GM12878 (cell line): ENCODE measurements around the gene OFD1. TPM values are rescaled to one million over a fixed set of nuclear protein-coding genes. Genes with fewer than 3 reads are reported as not detected.

Source experiments
- CBFB ChIP-seq: IDR thresholded peaks from 2 replicates; pipeline ENCODE4 v1.6.1; 2016; ENCODE audit warnings: antibody characterized with exemption, low read depth
- CBX3 ChIP-seq: fragments of 200-600 bp; sonication (generic); IDR thresholded peaks from 2 replicates; pipeline ENCODE4 v1.6.1; 2016; ENCODE audit warnings: low read depth, borderline replicate concordance
- EED ChIP-seq: sonication (generic); IDR thresholded peaks from 2 replicates; pipeline ENCODE4 v1.6.1; 2016; ENCODE audit warnings: antibody characterized with exemption, low read depth
- IKZF1 ChIP-seq: fragments of 450-650 bp; conservative IDR thresholded peaks from 2 replicates; pipeline ENCODE4 v1.6.1; 2017; ENCODE audit warnings: antibody characterized with exemption, mild to moderate bottlenecking
- JUNB ChIP-seq: IDR thresholded peaks from 2 replicates; pipeline ENCODE4 v1.6.1; 2016; ENCODE audit warnings: antibody characterized with exemption, mild to moderate bottlenecking
- MEF2B ChIP-seq: fragments of 450-650 bp; IDR thresholded peaks from 2 replicates; pipeline ENCODE4 v1.6.1; 2018; ENCODE audit warnings: mild to moderate bottlenecking, moderate library complexity; ENCODE audit not compliant: partially characterized antibody, poor library complexity, severe bottlenecking
- MXI1 ChIP-seq: fragments of 150-350 bp; IDR thresholded peaks from 2 replicates; pipeline ENCODE4 v1.6.1; 2011; ENCODE audit warnings: low read depth, mild to moderate bottlenecking, inconsistent platforms, low read length, improper control_type of control experiment
- MYC ChIP-seq: IDR thresholded peaks from 2 replicates; pipeline ENCODE4 v1.6.1; 2011; ENCODE audit warnings: mild to moderate bottlenecking, low read length, moderate library complexity, inconsistent platforms; ENCODE audit not compliant: insufficient read depth, insufficient replicate concordance, insufficient read length, severe bottlenecking
- NFIC ChIP-seq: IDR thresholded peaks from 2 replicates; pipeline ENCODE4 v1.6.1; 2012; ENCODE audit warnings: low read depth, mild to moderate bottlenecking, inconsistent platforms, low read length, moderate library complexity
- RUNX3 ChIP-seq: IDR thresholded peaks from 2 replicates; pipeline ENCODE4 v1.6.1; 2012; ENCODE audit warnings: low read length, inconsistent platforms
- SIN3A ChIP-seq: IDR thresholded peaks from 2 replicates; pipeline ENCODE4 v1.6.1; 2012; ENCODE audit warnings: low read depth, low read length, improper control_type of control experiment
- STAT3 ChIP-seq: IDR thresholded peaks from 2 replicates; pipeline ENCODE4 v1.6.1; 2011; ENCODE audit warnings: low read depth, low read length, improper control_type of control experiment
- SUZ12 ChIP-seq: fragments of 200-600 bp; sonication (generic); IDR thresholded peaks from one replicate; pipeline ENCODE4 v1.6.1; 2018; ENCODE audit warnings: antibody characterized with exemption, mild to moderate bottlenecking; ENCODE audit not compliant: unreplicated experiment
- TBL1XR1 ChIP-seq: IDR thresholded peaks from 2 replicates; pipeline ENCODE4 v1.6.1; 2012; ENCODE audit warnings: low read depth, low read length, improper control_type of control experiment
- ZNF207 ChIP-seq: fragments of 450-650 bp; IDR thresholded peaks from 2 replicates; pipeline ENCODE4 v1.6.1; 2014; ENCODE audit warnings: antibody characterized with exemption, mild to moderate bottlenecking, borderline replicate concordance
- ZNF24 ChIP-seq: fragments of 450-650 bp; IDR thresholded peaks from 2 replicates; pipeline ENCODE4 v1.6.1; 2017; ENCODE audit warnings: antibody characterized with exemption, mild to moderate bottlenecking
- ZNF384 ChIP-seq: IDR thresholded peaks from 2 replicates; pipeline ENCODE4 v1.6.1; 2012; ENCODE audit warnings: low read depth, mild to moderate bottlenecking, low read length, improper control_type of control experiment, borderline replicate concordance
- polyA plus RNA-seq, 11 experiments: library from polyadenylated mRNA; depleted of rRNA in 4 of 11; unstranded in 6 of 11; stranded (reverse) in 5 of 11; fragments of >200 nt; fragmentation: Nextera tagmentation in 4 of 11; fragmentation: Illumina TruSeq in 1 of 11; extraction: Ambion mirVana in 4 of 11; extraction: Trizol in 1 of 11; gene quantifications; 1 replicate in 1 of 11; 2 replicates in 10 of 11; pipeline versions ENCODE4 v1.2.1 to v1.2.3, GENCODE V29; 2011 to 2016; ENCODE audit warnings: inconsistent platforms in 2 of 11, missing spikeins in 2 of 11, low read depth in 1 of 11
- total RNA-seq, 4 experiments: library from RNA; depleted of rRNA in 3 of 4; stranded (reverse); fragments of >200 nt in 3 of 4; fragmentation: Illumina TruSeq in 1 of 4; extraction: Trizol in 1 of 4; gene quantifications; 2 replicates each; pipeline versions ENCODE4 v1.2.1 to v1.2.3, GENCODE V29; 2013 to 2021
- TF ChIP-seq, protein P1 (sequence below): IDR thresholded peaks from 2 replicates; pipeline ENCODE4 v1.6.1; 2011; ENCODE audit warnings: mild to moderate bottlenecking, low read depth, low read length, moderate library complexity; ENCODE audit not compliant: insufficient replicate concordance
- TF ChIP-seq, protein P2 (sequence below): fragments of 450-650 bp; IDR thresholded peaks from 2 replicates; pipeline ENCODE4 v1.6.1; 2017; ENCODE audit warnings: mild to moderate bottlenecking, moderate library complexity
- TF ChIP-seq, protein P3 (sequence below): fragments of 450-650 bp; IDR thresholded peaks from 2 replicates; pipeline ENCODE4 v1.6.1; 2016; ENCODE audit warnings: mild to moderate bottlenecking, moderate library complexity, borderline replicate concordance

OFD1 gene
- total and polyA plus RNA-seq, 10 of the 15 experiments (the other 5 are each of a cell fraction or from before 2014, with no cell fraction given), result 22.4 to 77.2 (median 34.1) TPM

DNA sequence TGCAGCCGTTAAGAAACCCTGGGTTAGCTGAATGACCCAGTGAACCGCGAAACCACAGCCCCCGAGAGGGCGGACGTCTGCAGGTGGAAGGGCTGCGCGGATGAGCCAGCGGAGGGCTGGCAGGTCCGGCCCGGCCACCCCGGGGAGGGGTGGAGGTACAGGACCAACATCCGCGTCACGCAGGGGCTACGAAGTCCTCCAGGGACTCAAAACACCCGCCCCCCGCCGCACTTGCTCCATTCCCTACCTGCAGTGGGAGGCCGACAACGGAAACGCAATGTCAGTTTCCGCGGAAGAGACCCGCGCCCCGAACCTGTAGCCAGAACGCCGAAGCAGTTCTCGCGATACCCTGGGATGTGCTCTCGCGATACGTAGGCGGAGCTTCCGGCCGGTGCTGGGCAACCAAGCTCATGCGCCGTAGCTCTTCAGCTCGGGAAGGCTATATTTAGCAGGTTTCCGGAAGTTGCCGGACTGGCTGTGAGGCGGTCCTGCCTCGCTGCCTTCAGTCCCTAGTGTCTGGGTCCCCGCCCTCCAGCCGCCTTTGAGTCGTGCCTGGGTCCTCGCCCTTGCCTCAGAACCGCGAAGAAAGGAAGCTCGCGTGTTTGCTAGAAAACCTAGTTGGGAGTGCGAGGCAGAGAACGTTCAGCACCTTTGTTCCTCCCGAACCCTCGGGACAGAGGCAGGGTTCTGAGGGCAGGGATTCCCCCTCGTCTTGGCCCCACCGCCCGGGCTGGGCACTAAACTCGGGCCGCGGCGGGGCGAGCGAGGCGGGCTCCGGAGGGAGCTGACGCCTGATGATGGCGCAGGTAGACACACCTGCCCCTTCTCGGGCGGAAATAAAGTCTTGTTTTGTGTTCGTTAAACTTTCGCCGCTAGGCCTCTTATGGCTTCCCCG is at the start of gene OFD1, which contains the start of gene TRAPPC2 (continued):
- TF ChIP-seq, protein P1, sequence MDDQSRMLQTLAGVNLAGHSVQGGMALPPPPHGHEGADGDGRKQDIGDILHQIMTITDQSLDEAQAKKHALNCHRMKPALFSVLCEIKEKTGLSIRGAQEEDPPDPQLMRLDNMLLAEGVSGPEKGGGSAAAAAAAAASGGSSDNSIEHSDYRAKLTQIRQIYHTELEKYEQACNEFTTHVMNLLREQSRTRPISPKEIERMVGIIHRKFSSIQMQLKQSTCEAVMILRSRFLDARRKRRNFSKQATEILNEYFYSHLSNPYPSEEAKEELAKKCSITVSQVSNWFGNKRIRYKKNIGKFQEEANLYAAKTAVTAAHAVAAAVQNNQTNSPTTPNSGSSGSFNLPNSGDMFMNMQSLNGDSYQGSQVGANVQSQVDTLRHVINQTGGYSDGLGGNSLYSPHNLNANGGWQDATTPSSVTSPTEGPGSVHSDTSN, result no peak
- TF ChIP-seq JUNB (no peak), ZNF24 (0 out of 2 replicates have a peak, but pooled peaks have one; percentile 31), TBL1XR1 (peak; percentile 35; the same call in 1 of the 2 replicates), MYC (no peak), CBX3 (no peak), EED (no peak), RUNX3 (peak; percentile 92), STAT3 (no peak), IKZF1 (peak; percentile 84), CBFB (peak; percentile 94), ZNF207 (peak; percentile 75), SUZ12 (no peak), ZNF384 (no peak), SIN3A (0 out of 2 replicates have a peak, but pooled peaks have one; percentile 12), NFIC (no peak), MEF2B (peak; percentile 88), MXI1 (peak; percentile 71)
- TF ChIP-seq, protein P2, sequence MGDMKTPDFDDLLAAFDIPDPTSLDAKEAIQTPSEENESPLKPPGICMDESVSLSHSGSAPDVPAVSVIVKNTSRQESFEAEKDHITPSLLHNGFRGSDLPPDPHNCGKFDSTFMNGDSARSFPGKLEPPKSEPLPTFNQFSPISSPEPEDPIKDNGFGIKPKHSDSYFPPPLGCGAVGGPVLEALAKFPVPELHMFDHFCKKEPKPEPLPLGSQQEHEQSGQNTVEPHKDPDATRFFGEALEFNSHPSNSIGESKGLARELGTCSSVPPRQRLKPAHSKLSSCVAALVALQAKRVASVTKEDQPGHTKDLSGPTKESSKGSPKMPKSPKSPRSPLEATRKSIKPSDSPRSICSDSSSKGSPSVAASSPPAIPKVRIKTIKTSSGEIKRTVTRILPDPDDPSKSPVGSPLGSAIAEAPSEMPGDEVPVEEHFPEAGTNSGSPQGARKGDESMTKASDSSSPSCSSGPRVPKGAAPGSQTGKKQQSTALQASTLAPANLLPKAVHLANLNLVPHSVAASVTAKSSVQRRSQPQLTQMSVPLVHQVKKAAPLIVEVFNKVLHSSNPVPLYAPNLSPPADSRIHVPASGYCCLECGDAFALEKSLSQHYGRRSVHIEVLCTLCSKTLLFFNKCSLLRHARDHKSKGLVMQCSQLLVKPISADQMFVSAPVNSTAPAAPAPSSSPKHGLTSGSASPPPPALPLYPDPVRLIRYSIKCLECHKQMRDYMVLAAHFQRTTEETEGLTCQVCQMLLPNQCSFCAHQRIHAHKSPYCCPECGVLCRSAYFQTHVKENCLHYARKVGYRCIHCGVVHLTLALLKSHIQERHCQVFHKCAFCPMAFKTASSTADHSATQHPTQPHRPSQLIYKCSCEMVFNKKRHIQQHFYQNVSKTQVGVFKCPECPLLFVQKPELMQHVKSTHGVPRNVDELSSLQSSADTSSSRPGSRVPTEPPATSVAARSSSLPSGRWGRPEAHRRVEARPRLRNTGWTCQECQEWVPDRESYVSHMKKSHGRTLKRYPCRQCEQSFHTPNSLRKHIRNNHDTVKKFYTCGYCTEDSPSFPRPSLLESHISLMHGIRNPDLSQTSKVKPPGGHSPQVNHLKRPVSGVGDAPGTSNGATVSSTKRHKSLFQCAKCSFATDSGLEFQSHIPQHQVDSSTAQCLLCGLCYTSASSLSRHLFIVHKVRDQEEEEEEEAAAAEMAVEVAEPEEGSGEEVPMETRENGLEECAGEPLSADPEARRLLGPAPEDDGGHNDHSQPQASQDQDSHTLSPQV, result 0 out of 2 replicates have a peak, but pooled peaks have one; percentile 33
- TF ChIP-seq, protein P3, sequence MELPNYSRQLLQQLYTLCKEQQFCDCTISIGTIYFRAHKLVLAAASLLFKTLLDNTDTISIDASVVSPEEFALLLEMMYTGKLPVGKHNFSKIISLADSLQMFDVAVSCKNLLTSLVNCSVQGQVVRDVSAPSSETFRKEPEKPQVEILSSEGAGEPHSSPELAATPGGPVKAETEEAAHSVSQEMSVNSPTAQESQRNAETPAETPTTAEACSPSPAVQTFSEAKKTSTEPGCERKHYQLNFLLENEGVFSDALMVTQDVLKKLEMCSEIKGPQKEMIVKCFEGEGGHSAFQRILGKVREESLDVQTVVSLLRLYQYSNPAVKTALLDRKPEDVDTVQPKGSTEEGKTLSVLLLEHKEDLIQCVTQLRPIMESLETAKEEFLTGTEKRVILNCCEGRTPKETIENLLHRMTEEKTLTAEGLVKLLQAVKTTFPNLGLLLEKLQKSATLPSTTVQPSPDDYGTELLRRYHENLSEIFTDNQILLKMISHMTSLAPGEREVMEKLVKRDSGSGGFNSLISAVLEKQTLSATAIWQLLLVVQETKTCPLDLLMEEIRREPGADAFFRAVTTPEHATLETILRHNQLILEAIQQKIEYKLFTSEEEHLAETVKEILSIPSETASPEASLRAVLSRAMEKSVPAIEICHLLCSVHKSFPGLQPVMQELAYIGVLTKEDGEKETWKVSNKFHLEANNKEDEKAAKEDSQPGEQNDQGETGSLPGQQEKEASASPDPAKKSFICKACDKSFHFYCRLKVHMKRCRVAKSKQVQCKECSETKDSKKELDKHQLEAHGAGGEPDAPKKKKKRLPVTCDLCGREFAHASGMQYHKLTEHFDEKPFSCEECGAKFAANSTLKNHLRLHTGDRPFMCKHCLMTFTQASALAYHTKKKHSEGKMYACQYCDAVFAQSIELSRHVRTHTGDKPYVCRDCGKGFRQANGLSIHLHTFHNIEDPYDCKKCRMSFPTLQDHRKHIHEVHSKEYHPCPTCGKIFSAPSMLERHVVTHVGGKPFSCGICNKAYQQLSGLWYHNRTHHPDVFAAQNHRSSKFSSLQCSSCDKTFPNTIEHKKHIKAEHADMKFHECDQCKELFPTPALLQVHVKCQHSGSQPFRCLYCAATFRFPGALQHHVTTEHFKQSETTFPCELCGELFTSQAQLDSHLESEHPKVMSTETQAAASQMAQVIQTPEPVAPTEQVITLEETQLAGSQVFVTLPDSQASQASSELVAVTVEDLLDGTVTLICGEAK, result peak; percentile 82
